GM12801 (cell line): ENCODE results near the gene ANXA5.

Experiments
- TF ChIP-seq, protein P1 (sequence below): IDR thresholded peaks from one replicate; pipeline ENCODE4 v1.5.1; 2011; ENCODE audit warnings: control low read depth; ENCODE audit not compliant: insufficient read length; ENCODE audit errors: extremely low read depth

ANXA5 gene

GRCh38 chr4:121696581-121697461 is at the start of gene ANXA5:
TSS of gene ANXA5 (minus strand) at chr4:121696980. CDS start at chr4:121696589, 391 bp downstream.
- TF ChIP-seq, protein P1, sequence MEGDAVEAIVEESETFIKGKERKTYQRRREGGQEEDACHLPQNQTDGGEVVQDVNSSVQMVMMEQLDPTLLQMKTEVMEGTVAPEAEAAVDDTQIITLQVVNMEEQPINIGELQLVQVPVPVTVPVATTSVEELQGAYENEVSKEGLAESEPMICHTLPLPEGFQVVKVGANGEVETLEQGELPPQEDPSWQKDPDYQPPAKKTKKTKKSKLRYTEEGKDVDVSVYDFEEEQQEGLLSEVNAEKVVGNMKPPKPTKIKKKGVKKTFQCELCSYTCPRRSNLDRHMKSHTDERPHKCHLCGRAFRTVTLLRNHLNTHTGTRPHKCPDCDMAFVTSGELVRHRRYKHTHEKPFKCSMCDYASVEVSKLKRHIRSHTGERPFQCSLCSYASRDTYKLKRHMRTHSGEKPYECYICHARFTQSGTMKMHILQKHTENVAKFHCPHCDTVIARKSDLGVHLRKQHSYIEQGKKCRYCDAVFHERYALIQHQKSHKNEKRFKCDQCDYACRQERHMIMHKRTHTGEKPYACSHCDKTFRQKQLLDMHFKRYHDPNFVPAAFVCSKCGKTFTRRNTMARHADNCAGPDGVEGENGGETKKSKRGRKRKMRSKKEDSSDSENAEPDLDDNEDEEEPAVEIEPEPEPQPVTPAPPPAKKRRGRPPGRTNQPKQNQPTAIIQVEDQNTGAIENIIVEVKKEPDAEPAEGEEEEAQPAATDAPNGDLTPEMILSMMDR: no peak

DNA sequence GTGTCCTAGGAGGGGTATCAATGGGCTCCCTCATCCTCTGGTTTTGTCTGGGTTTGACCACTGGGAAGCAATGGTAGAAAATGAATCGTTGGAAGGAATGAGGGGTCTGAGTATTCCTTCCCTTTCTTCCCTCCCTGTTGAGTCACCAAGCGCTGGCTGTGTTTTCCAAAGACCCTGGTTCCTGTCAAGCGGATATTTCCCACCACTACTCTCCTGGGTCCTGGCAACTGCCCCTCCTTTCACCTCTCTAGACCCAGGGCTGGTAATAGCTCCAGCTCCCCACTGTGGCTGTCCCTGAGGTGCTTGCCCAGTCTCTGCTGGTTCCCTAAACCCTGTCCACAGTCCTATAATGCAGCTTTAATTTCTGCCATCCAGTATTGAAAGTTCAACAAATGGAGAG is 46.0 kb upstream of the ANXA5 start:
- TF ChIP-seq, protein P1: no peak

GRCh38 chr4:121741751-121742150 is 45.0 kb upstream of the ANXA5 start:
- TF ChIP-seq, protein P1: no peak

DNA sequence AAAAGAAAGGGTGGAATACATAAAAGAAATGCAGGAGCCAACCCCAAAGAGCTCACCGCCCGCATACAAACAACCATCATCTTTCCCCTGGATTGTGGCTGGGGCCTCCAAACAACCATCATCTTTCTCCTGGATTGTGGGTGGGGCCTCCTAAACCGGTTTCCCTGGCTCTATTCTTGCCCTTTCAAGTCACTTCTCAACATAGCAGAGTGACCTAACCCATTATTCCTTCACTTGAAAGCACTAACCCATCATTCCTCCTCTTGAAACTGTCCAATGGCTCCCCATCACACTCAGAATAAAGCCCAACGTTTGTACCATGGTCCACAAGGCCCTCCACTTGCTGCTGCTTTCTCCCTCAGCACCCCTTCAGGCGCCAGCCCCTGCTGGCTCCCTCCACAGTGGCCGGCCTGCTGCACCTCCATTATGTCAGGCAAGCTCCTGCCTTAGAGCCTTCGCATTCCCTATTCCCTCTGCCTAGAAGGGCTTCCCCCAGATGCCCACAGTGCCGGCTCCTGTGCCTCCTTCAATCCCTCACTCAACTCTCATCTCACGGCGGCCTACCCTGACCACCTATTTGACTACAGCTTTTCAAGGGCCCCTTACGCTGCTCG is 44.1 kb upstream of the ANXA5 start:
- TF ChIP-seq, protein P1: no peak

GRCh38 chr4:121739575-121739974 is 42.8 kb upstream of the ANXA5 start:
- TF ChIP-seq, protein P1: no peak

DNA sequence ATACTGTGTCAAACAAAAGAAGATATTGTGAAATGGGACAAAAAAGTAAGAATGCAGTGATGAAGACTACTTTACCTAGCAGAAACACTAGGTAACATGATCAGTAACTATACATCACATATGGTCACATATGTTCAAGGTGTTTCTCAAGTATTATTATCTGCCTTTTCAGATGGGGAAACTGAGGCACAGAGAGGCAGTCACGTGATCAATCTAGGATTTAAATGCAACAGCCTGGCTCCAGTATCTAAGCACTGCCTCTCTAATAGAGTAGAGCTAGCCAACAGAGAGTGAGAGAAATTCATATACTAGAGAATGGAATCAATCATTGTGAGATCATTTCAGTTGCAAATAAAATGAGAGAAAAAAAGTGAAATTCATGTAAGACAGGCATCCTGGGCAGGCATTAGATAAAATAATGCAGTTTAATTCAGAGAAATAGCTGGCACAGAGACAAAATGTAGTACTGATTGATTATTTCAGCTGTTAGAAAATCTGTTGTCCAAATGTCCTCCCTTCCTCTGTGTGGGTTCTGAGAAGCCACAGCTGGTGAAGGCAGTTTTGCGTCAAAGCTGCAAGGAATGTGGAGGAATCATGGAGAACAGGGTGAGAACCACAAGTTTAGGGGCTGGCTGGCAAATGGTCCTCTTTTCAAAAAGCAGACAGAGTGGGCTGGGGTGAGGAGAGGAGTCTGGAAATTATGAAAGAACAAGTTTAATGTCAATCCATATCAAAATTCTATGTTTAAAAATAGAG is 42.2 kb upstream of the ANXA5 start:
- TF ChIP-seq, protein P1: no peak
